GM12874 (cell line): ENCODE measurements around the gene ADK.

ENCODE experiments used
- TF ChIP-seq, protein P1 (sequence below): IDR thresholded peaks from 2 replicates; pipeline ENCODE4 v1.5.1; 2011; ENCODE audit warnings: low read depth, mild to moderate bottlenecking, control low read depth, low read length, moderate library complexity; ENCODE audit not compliant: insufficient read depth

ADK gene

DNA sequence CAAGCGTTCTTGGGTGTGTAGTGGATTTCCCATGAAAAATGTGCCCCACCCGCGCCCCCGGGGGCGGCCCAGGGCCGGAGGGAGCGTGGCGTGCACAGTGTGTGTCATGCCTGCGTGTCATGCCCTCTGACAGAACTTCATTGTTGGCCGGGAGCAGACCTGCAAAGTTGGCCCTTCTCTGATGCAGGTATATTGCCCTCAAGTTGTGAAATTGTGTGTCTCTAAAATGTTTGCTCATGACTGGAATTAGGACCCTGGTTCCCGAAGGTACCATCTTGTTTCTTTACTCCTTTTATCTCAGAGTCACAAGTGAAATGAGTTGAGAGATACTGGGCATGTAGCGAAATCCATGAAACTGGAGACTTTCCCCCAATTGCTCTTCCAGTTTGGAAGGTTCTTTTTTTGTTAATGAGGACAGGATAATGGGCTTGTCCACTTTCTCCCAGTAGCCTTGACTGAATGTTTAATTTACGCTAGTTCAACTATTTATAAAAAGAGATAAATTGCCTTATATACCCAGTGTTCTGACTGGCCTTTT is 26.2 kb downstream of the ADK start:
- TF ChIP-seq, protein P1, sequence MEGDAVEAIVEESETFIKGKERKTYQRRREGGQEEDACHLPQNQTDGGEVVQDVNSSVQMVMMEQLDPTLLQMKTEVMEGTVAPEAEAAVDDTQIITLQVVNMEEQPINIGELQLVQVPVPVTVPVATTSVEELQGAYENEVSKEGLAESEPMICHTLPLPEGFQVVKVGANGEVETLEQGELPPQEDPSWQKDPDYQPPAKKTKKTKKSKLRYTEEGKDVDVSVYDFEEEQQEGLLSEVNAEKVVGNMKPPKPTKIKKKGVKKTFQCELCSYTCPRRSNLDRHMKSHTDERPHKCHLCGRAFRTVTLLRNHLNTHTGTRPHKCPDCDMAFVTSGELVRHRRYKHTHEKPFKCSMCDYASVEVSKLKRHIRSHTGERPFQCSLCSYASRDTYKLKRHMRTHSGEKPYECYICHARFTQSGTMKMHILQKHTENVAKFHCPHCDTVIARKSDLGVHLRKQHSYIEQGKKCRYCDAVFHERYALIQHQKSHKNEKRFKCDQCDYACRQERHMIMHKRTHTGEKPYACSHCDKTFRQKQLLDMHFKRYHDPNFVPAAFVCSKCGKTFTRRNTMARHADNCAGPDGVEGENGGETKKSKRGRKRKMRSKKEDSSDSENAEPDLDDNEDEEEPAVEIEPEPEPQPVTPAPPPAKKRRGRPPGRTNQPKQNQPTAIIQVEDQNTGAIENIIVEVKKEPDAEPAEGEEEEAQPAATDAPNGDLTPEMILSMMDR: no peak

DNA sequence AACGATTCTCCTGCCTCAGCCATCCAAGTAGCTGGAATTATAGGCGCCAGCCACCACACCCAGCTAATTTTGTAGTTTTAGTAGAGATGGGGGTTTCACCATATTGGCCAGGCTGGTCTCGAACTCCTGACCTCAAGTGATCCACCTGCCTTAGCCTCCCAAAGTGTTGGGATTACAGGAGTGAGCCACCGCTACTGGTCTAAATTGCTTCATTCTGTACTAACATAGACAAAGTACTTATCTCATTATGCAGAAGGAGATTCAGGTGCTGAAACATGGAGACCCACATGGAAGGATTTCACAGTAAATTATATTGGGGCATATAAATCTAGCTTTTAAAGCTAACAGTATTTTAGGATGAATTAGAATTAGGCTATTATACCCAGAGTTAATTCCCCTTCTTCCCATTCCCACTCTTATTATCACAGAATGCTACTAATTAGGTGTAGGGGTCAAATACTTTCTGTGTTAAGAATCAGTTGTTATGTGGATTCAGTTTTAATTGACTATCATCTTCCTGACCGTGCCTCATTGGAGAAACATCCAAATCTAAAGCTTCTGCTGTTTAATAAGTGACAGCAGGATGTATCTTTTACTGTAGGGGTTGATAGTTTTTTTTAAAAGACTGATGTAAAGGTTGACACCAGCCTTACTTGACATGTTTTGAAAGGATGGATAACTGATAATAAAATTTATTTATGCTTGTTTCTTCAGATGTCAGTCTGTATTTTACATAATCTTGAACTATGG is 27.2 kb downstream of the ADK start:
- TF ChIP-seq, protein P1: no peak

DNA sequence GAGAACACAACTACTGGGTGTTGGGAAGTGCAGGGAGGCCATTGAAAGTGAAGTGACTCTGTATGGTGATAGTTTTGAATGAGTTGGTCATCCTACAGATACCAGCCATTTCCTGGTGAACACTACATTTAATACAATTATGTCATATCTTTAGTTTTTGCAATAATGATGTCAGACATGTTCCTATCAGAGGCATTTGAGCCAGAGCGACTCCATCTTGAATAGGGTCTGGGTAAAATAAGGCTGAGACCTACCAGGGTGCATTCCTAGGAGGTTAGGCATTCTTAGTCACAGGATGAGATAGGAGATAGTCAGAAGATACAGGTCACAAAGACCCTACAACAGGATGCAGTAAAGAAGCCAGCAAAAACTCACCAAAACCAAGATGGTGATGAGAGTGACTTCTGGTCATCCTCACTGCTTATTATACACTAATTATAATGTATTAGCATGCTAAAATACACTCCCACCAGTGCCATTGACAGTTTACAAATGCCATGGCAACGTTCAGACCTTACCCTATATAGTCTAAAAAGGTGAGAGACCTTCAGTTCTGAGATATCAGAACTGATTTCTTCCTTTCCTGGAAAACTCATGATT is 28.2 kb downstream of the ADK start:
- TF ChIP-seq, protein P1: no peak

DNA sequence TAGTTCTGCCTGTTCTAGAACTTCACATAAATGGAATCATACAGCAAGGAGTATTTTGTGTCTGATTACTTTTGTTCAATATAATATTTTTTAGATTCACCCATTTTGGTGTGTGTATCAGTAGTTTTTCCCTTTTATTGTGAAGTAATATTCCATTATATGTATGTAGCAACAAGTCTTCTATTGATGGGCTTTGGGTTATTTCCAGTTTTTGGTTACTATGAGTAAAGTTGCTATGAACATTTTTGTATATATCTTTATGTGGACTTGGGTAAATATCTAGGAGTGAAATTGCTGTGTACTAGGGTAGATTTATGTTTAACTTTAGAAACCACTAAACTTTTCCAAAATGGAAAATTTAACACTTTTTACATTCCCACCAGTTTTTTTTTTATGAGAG is 35.7 kb downstream of the ADK start:
- TF ChIP-seq, protein P1: no peak

DNA sequence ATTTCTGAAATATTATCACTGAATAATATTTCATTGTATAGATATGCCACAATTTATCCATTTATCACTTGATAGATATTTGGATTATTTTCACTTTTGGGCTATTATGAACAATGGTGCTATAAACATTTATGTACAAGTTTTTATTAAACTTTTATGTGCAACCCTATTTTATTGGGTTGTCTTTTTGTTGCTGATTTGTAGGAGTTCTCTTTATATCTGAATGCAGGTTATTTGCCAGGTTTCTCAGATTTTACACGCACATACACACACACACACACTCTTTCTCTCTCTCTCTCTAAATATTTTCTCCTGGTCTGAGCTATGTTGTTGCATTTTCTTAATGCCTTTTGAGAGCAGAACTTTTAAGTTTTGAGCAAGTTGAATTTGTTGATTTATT is 36.2 kb downstream of the ADK start:
- TF ChIP-seq, protein P1: no peak

DNA sequence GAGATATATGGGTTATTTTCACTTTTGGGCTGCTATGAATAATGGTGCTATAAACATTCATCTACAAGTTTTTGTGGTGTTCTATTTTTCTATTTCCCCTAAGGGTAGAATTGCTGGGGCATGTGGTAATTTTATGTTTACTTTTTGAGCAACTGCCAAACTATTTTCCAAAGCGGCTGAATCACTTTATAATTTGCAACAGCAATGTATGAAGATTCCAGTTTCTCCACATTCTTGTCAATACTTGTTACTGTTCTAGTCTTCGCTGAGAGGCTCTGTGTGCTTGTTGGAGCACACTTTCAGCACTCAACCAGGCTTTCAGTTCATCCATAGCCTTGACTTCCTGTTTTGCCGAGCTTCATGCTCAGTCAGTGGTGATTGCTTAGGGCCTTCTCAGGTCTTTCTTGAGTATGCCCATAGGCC is 39.0 kb downstream of the ADK start:
- TF ChIP-seq, protein P1: no peak

DNA sequence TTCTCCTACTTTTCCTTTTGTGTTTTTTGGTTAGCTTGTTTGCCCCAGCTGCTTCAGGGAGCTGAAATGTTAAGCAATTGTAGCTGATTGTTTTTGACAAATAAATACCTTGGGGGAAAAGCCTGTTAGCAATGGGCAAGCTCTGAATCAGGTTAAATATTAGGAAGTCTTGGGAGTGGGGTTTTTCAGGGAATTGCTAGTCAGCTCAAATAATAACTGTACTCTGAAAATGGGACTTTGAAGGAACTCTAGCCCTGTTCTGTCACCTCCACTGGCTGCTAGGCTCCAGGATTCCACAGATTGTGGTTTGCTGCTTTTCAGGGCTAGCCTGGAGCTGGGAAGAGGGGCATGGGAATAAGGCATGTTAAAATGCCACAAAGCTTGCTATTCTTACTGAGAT is 39.5 kb downstream of the ADK start:
- TF ChIP-seq, protein P1: no peak
